Left cardiac atrium (tissue), 4 donors: ENCODE data around the gene NUDC. TPM values are rescaled to one million over a fixed set of nuclear protein-coding genes. Genes with fewer than 3 reads are reported as not detected.
"Not testable (repeated sequence)": the region's sequence is repeated elsewhere in the genome, so short reads cannot be mapped to it uniquely, and the experiment has no call there.

Experiments used
- ATAC-seq, 2 donors: fragments of 200-7000 bp; cut with Tn5 transposase; one replicate each; pipeline ENCODE4 v1.9.1; 2020; ENCODE audit warnings: mild to moderate bottlenecking in 2 of 2, moderate library complexity in 2 of 2
- DNase-seq: peaks from one replicate; pipeline ENCODE4 v3.0.0-alpha.2; 2020
- intact Hi-C, 2 donors: fragments of 100-400 bp; cut with DNase I; formaldehyde crosslinking; loops; one replicate each; pipeline versions ENCODE4 v1.14.1 to v1.15.1; 2022 to 2023
- total RNA-seq, 2 donors: library from RNA; stranded (reverse); fragmentation: NEBNext Ultra II Directional; extraction: Animal tissue kit (Norgen Biotek cat#: 25700); gene quantifications; one replicate each; pipeline ENCODE4 v1.2.1, GENCODE V29; 2021
- donor health status: DM: no; HTN: yes; CAD: no.
- donor health status: DM: no; HTN: yes; CAD: no; lungs with severe emphysema.
- donor health status: DM: yes; HTN: yes; CAD: no.
- donor health status: Dilated cardiomyopathy.

Gene NUDC
- total RNA-seq, 2 donors from 2014 or later = 65.8 to 65.9 TPM

GRCh38 chr1:26976621-26977510 is 55.3 kb downstream of the NUDC start:
- no peak for ATAC-seq
- intact Hi-C loops = no loop called here
- no peak for DNase-seq

GRCh38 chr1:26978901-26979300 is 57.4 kb downstream of the NUDC start:
- no peak for ATAC-seq
- no peak for DNase-seq
- intact Hi-C loops = no loop called here

GRCh38 chr1:26981146-26981846 is 59.8 kb downstream of the NUDC start:
- intact Hi-C loops = no loop called here
- no peak for DNase-seq
- ATAC-seq = no peak

- DNase-seq (no peak), ATAC-seq (no peak)
- intact Hi-C loops = no loop called here
Measured at GRCh38 chr1:26983863-26984262, 62.3 kb downstream of the NUDC start.

GRCh38 chr1:26984291-26984690 is 62.7 kb downstream of the NUDC start:
- ATAC-seq = no peak
- no peak for DNase-seq
- intact Hi-C loops = no loop called here

- no peak for ATAC-seq
- no peak for DNase-seq
- intact Hi-C loops = no loop called here
Measured at GRCh38 chr1:26986658-26987057, 65.1 kb downstream of the NUDC start.

GRCh38 chr1:26989403-26990109 is 68.0 kb downstream of the NUDC start:
- ATAC-seq, DNase-seq: not testable (repeated sequence)
- intact Hi-C loops = loop anchor here in 1 of 2 donors (10.0 kb wide), 1 partner anchor 105 kb away; no protein-coding TSS in a partner anchor

- DNase-seq (no peak), ATAC-seq (no peak)
- intact Hi-C loops = loop anchor here in 1 of 2 donors (10.0 kb wide), 1 partner anchor 103 kb away; no protein-coding TSS in a partner anchor
Measured at GRCh38 chr1:26991310-26992116, 70.0 kb downstream of the NUDC start.

- DNase-seq = peak; percentile 78
- peak; percentile 77 to 81 for ATAC-seq
- intact Hi-C loops = loop anchor here in 1 of 2 donors (10.0 kb wide), 1 partner anchor 101 kb away; no protein-coding TSS in a partner anchor
Measured at GRCh38 chr1:26993237-26994019, 71.9 kb downstream of the NUDC start, which contains the start of gene TRNP1. Gene TRNP1 (plus strand): TSS chr1:26993692. CDS start chr1:26993787, 95 bp downstream.

GRCh38 chr1:26994020-26994786 is 72.7 kb downstream of the NUDC start:
- DNase-seq (no peak), ATAC-seq (peak; percentile 7 to 12)
- intact Hi-C loops = loop anchor here in 1 of 2 donors (10.0 kb wide), 1 partner anchor 101 kb away; no protein-coding TSS in a partner anchor

GRCh38 chr1:26994787-26995517 is 73.4 kb downstream of the NUDC start:
- DNase-seq (no peak), ATAC-seq (no peak)
- intact Hi-C loops = loop anchor here (5.0 to 10.0 kb wide), 3 partner anchors 47 to 102 kb away; no protein-coding TSS in a partner anchor

GRCh38 chr1:26996024-26996423 is 74.5 kb downstream of the NUDC start:
- intact Hi-C loops = loop anchor here (5.0 to 10.0 kb wide), 3 partner anchors 46 to 101 kb away; no protein-coding TSS in a partner anchor
- no peak for ATAC-seq
- DNase-seq = no peak
